HCT116 (cell line): ENCODE data around the gene CSPG4. TPM values are rescaled to one million over a fixed set of nuclear protein-coding genes. Genes with fewer than 3 reads are reported as not detected.

Source experiments
- ATAC-seq: fragments of 200-7000 bp; cut with Tn5 transposase; 2 replicates; pipeline ENCODE4 v1.9.1; 2020; ENCODE audit warnings: mild to moderate bottlenecking, moderate library complexity
- BruUV-seq: library from RNA; stranded (reverse); fragments of 400-500 nt; replicated peaks from 2 replicates; lab custom pipeline; 2021; lab: Mats Ljungman, UMichigan
- CTCF ChIA-PET: fragments of 300-600 bp; sonication (Branson Sonifier 250); formaldehyde crosslinking; loops from one replicate; lab custom pipeline; 2021; ENCODE audit warnings: antibody characterized with exemption; lab: Charles Lee
- POLR2A ChIA-PET: fragments of 300-600, 350-600 bp; sonication (Branson Sonifier 250); formaldehyde crosslinking; loops from one replicate; lab custom pipeline; 2021; ENCODE audit warnings: antibody characterized with exemption; lab: Charles Lee
- RAD21 ChIA-PET, 2 experiments: fragments of 300-600 bp; sonication (Branson Sonifier 250); formaldehyde crosslinking; loops; one replicate each; lab custom pipeline; 2023; ENCODE audit warnings: low total read pairs in 2 of 2; ENCODE audit not compliant: uncharacterized antibody in 2 of 2, unreplicated experiment in 2 of 2, low non-redundant PET in 1 of 2; lab: Charles Lee
- DNase-seq: peaks from one replicate; pipeline ENCODE4 v3.0.0-alpha.2; 2010; ENCODE audit warnings: low read depth, low spot score
- H2AFZ ChIP-seq: fragments of 200-600 bp; shearing (Covaris generic), sonication (generic); 2 replicates; pipeline ENCODE4 v1.6.1; 2017; ENCODE audit warnings: low read depth, mixed run types, mixed read lengths, antibody characterized with exemption, low read length; ENCODE audit not compliant: poor library complexity, severe bottlenecking
- H3K27ac ChIP-seq: 2 replicates; pipeline ENCODE4 v1.5.1; 2012; ENCODE audit warnings: low read depth, low read length
- H3K27me3 ChIP-seq: fragments of 200-600 bp; sonication (generic); 2 replicates; pipeline ENCODE4 v1.6.1; 2016; ENCODE audit warnings: mixed run types, low read length, mixed read lengths; ENCODE audit not compliant: insufficient read depth
- H3K36me3 ChIP-seq, 2 experiments: fragments of 200-500 bp in 1 of 2; fragments of 200-600 bp in 1 of 2; sonication (Bioruptor generic) in 1 of 2; sonication (generic) in 1 of 2; 2 replicates each; pipeline versions ENCODE4 v1.5.1 to v1.6.1; 2014 to 2016; ENCODE audit warnings: low read length in 2 of 2, inconsistent platforms in 1 of 2, mixed read lengths in 1 of 2, mixed run types in 1 of 2; ENCODE audit not compliant: insufficient read depth in 2 of 2, control insufficient read depth in 1 of 2
- H3K4me1 ChIP-seq, 2 experiments: fragments of 200-600 bp in 1 of 2; sonication (generic) in 1 of 2; 2 replicates each; pipeline versions ENCODE4 v1.5.1 to v1.6.1; 2012 to 2017; ENCODE audit warnings: low read length in 2 of 2, inconsistent platforms in 1 of 2, mild to moderate bottlenecking in 1 of 2, mixed read lengths in 1 of 2, mixed run types in 1 of 2, moderate library complexity in 1 of 2; ENCODE audit not compliant: insufficient read depth in 2 of 2, control insufficient read depth in 1 of 2
- H3K4me2 ChIP-seq: fragments of 200-600 bp; sonication (generic); 2 replicates; pipeline ENCODE4 v1.6.1; 2017; ENCODE audit warnings: mixed run types, low read length, mixed read lengths
- H3K4me3 ChIP-seq, 2 experiments: fragments of 200-600 bp in 1 of 2; sonication (generic) in 1 of 2; replicated peaks in 1 of 2; 2 replicates each; pipeline ENCODE4 v1.5.1; 2011 to 2016; ENCODE audit warnings: low read length in 2 of 2, control low read depth in 1 of 2, low read depth in 1 of 2, mild to moderate bottlenecking in 1 of 2, mixed read lengths in 1 of 2, mixed run types in 1 of 2
- H3K79me2 ChIP-seq: fragments of 200-600 bp; sonication (generic); 2 replicates; pipeline ENCODE4 v1.6.1; 2017; ENCODE audit warnings: mild to moderate bottlenecking, mixed run types, low read length, moderate library complexity, mixed read lengths; ENCODE audit not compliant: insufficient read depth
- H3K9ac ChIP-seq: fragments of 200-600 bp; sonication (generic); 2 replicates; pipeline ENCODE4 v1.6.1; 2016; ENCODE audit warnings: low read length, mixed read lengths
- H3K9me2 ChIP-seq: fragments of 200-600 bp; sonication (generic), shearing (Covaris generic); 2 replicates; pipeline ENCODE4 v1.6.1; 2017; ENCODE audit warnings: mixed run types, mild to moderate bottlenecking, moderate library complexity; ENCODE audit not compliant: insufficient read depth
- H3K9me3 ChIP-seq, 2 experiments: fragments of 200-500 bp in 1 of 2; fragments of 200-600 bp in 1 of 2; sonication (Bioruptor generic) in 1 of 2; sonication (generic) in 1 of 2; 2 replicates each; pipeline ENCODE4 v1.6.1; 2014 to 2017; ENCODE audit warnings: low read length in 2 of 2, mixed read lengths in 2 of 2, inconsistent platforms in 1 of 2, low read depth in 1 of 2, mild to moderate bottlenecking in 1 of 2, mixed run types in 1 of 2, moderate library complexity in 1 of 2; ENCODE audit not compliant: control insufficient read depth in 1 of 2, insufficient read depth in 1 of 2
- H4K20me1 ChIP-seq: fragments of 200-600 bp; sonication (generic), shearing (Covaris generic); 2 replicates; pipeline ENCODE4 v1.6.1; 2017; ENCODE audit warnings: mixed run types, mild to moderate bottlenecking, moderate library complexity; ENCODE audit not compliant: insufficient read depth
- ATF3 ChIP-seq: IDR thresholded peaks from 2 replicates; pipeline ENCODE4 v1.6.1; 2012
- CTCF ChIP-seq, 3 experiments: fragments of 200-600 bp in 1 of 3; sonication (generic) in 1 of 3; IDR thresholded peaks in 2 of 3; conservative IDR thresholded peaks in 1 of 3; 2 replicates each; pipeline ENCODE4 v1.5.1; 2012 to 2017; ENCODE audit warnings: low read depth in 2 of 3, low read length in 2 of 3, antibody characterized with exemption in 1 of 3, borderline replicate concordance in 1 of 3, control low read depth in 1 of 3, mild to moderate bottlenecking in 1 of 3, mixed read lengths in 1 of 3, mixed run types in 1 of 3, moderate library complexity in 1 of 3; ENCODE audit not compliant: insufficient read depth in 1 of 3
- MAX ChIP-seq: IDR thresholded peaks from 2 replicates; pipeline ENCODE4 v1.6.1; 2012
- intact Hi-C: fragments of 100-400 bp; cut with micrococcal nuclease; formaldehyde crosslinking; loops from 2 replicates; pipeline ENCODE4 v1.10.0; 2022
- total RNA-seq: library from RNA; stranded (reverse); gene quantifications from one replicate; pipeline ENCODE4 v1.2.1, GENCODE V29; 2021; ENCODE audit not compliant: unreplicated experiment

CSPG4 gene
- total RNA-seq, 1 experiment from 2014 or later: 18.1 TPM

GRCh38 chr15:75653347-75653913 is 59.2 kb downstream of the CSPG4 start:
- CTCF ChIA-PET: no interaction called here
- no peak overlapping the region for H3K4me2 ChIP-seq
- intact Hi-C loops: no loop called here
- no peak overlapping the region for H3K9ac ChIP-seq
- no peaks in the 10 kb centered on the region for H3K27me3 ChIP-seq
- peaks cover 2 to 12% of the 10 kb centered on the region in 2 experiments; a peak in 2 of 4 replicates for H3K36me3 ChIP-seq
- POLR2A ChIA-PET: interaction anchor here (1.2 kb wide), 1 partner anchor 202 kb away, joined by 4 read pairs; the partner anchor contains the start of gene SIN3A
- DNase-seq (no peak), ATAC-seq (no peak)
- peaks cover 15 to 41% of the 10 kb centered on the region in 2 experiments for H3K4me1 ChIP-seq
- RAD21 ChIA-PET: no interaction called here
- no peaks in the 10 kb centered on the region for H3K9me3 ChIP-seq
- BruUV-seq: no TSS peak
- H3K9me2 ChIP-seq: no peaks in the 10 kb centered on the region
- H2AFZ ChIP-seq: no peak overlapping the region
- no peak overlapping the region for H3K27ac ChIP-seq
- H4K20me1 ChIP-seq: no peaks in the 10 kb centered on the region
- H3K4me3 ChIP-seq: no peak overlapping the region
- peaks cover 41% of the 10 kb centered on the region for H3K79me2 ChIP-seq
- TF ChIP-seq CTCF (IDR thresholded peaks at IDR 0.05 in 2 of 3, conservative IDR thresholded peaks at IDR 0.05 in 1 of 3; ENCODE audit: borderline replicate concordance in 1 of 3, insufficient read depth in 1 of 3, low read depth in 2 of 3, low read length in 2 of 3): no peak
- no peak for TF ChIP-seq MAX
- no peak for TF ChIP-seq ATF3
